CD4-positive, alpha-beta T cell treated with Interleukin-1 beta for 1 hour (primary cell): Measurements from ENCODE around the gene CLEC4F.
A peak's percentile ranks its signal among the peaks of the same experiment; 100 is the strongest.

Experiments used
- DNase-seq, 2 donors: peaks; one replicate each; pipeline ENCODE4 v3.0.0-alpha.2; 2020 to 2022

CLEC4F gene

GRCh38 chr2:70820499-70820898 lies at the start of gene CLEC4F:
TSS of gene CLEC4F (minus strand) at chr2:70820599. CDS start at chr2:70820523, 76 bp downstream.
- no peak for DNase-seq

- no peak for DNase-seq
Observed at GRCh38 chr2:70868970-70869369, 48.6 kb upstream of the CLEC4F start.

GRCh38 chr2:70861777-70862625 lies 41.6 kb upstream of the CLEC4F start:
- DNase-seq = peak; percentile 63 to 69

- no peak for DNase-seq
Observed at GRCh38 chr2:70855667-70856066, 35.3 kb upstream of the CLEC4F start.

- no peak for DNase-seq
Observed at GRCh38 chr2:70854411-70854810, 34.0 kb upstream of the CLEC4F start.

GRCh38 chr2:70852824-70853223 lies 32.4 kb upstream of the CLEC4F start:
- no peak for DNase-seq

GRCh38 chr2:70851704-70852103 lies 31.3 kb upstream of the CLEC4F start:
- peak; percentile 27 to 37 for DNase-seq

GRCh38 chr2:70850925-70851324 lies 30.5 kb upstream of the CLEC4F start:
- DNase-seq = no peak

- no peak for DNase-seq
Observed at GRCh38 chr2:70842401-70842800, 22.0 kb upstream of the CLEC4F start.

GRCh38 chr2:70837980-70838925 lies 17.9 kb upstream of the CLEC4F start:
- no peak for DNase-seq

- no peak for DNase-seq
Observed at GRCh38 chr2:70835643-70836042, 15.2 kb upstream of the CLEC4F start, which contains the start of gene CD207. TSS of gene CD207 (minus strand) at chr2:70835816. CDS start at chr2:70835776, 40 bp downstream.

- DNase-seq = no peak
Observed at GRCh38 chr2:70834881-70835280, 14.5 kb upstream of the CLEC4F start.

GRCh38 chr2:70834106-70834505 lies 13.7 kb upstream of the CLEC4F start:
- no peak for DNase-seq

- DNase-seq = no peak
Observed at GRCh38 chr2:70833246-70833645, 12.8 kb upstream of the CLEC4F start.

- DNase-seq = no peak
Observed at GRCh38 chr2:70832386-70832785, 12.0 kb upstream of the CLEC4F start.

GRCh38 chr2:70831861-70832260 lies 11.5 kb upstream of the CLEC4F start:
- no peak for DNase-seq

- DNase-seq = no peak
Observed at GRCh38 chr2:70830366-70830765, 10.0 kb upstream of the CLEC4F start.

- no peak for DNase-seq
Observed at GRCh38 chr2:70829916-70830315, 9.5 kb upstream of the CLEC4F start.

GRCh38 chr2:70828914-70829824 lies 8.8 kb upstream of the CLEC4F start:
- DNase-seq = no peak

GRCh38 chr2:70828115-70828514 lies 7.7 kb upstream of the CLEC4F start:
- no peak for DNase-seq

- no peak for DNase-seq
Observed at GRCh38 chr2:70827388-70827787, 7.0 kb upstream of the CLEC4F start.

GRCh38 chr2:70826696-70827350 lies 6.4 kb upstream of the CLEC4F start:
- no peak for DNase-seq
